ENCODE measurements around the gene CCDC85C. TPM values are rescaled to one million over a fixed set of nuclear protein-coding genes. Genes with fewer than 3 reads are reported as not detected.

CCDC85C gene
- total RNA-seq, 2 experiments from 2014 or later, result 10.0 to 10.9 TPM

GRCh38 chr14:99463974-99464373, 140.0 kb downstream of the CCDC85C start:
- Mint-ChIP-seq H3K36me3 (ENCODE audit: low read depth) (peaks cover 26% of the 10 kb centered on the region), H3K4me3 (no peak overlapping the region)

GRCh38 chr14:99462210-99462609, 141.8 kb downstream of the CCDC85C start:
- Mint-ChIP-seq H3K4me3 (no peak overlapping the region), H3K27me3 (no peaks in the 10 kb centered on the region), H3K4me1 (peaks cover 9% of the 10 kb centered on the region), H3K27ac (no peak overlapping the region), H3K9me3 (no peaks in the 10 kb centered on the region), H3K36me3 (ENCODE audit: low read depth) (peaks cover 29% of the 10 kb centered on the region)
- ChIA-PET POLR2A (no interaction called here), CTCF (no interaction called here)
- DNase-seq, result no peak

More at GRCh38 chr14:99463974-99464373, 140.0 kb downstream of the CCDC85C start:
- Mint-ChIP-seq H3K9me3 (no peaks in the 10 kb centered on the region), H3K27ac (no peak overlapping the region), H3K4me1 (peaks cover 23% of the 10 kb centered on the region), H3K27me3 (no peaks in the 10 kb centered on the region)
- ChIA-PET CTCF (interaction anchor here (0.5 kb wide), 1 partner anchor 1204 kb away, joined by 3 read pairs; no protein-coding TSS in a partner anchor), POLR2A (no interaction called here)
- DNase-seq, result no peak

DNA sequence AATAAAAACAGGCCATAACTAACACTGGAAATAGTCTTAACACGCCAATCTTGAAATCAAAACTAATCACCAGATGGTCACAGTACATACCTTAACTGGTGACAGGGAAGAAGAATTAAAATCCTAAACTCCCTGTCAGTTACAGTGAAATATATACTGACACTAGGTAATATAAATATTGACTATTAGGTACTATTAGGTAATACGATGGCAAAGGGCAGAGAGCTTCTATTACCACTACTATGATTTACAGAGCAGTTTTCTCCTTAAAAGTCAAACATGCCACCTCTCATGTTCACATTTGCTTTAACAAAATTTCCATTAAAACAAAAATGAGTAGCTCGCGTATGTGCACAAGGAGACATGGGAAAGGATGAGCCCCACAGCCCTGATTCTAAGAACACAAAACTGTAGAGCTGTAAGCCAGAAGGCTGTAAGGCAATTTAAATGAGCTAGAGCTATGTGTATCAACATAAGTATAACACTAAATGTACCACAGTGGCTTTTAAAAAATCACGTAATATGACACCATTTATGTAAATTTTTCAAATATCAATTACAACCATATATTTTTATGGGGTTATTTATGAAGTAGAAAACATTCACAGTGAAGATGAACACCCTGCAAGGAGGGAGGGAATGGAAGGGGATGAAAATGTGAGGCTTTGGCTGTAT, 142.5 kb downstream of the CCDC85C start:
- DNase-seq, result no peak
- ChIA-PET CTCF (interaction anchor here (0.7 kb wide), 1 partner anchor 114 kb away, joined by 3 read pairs; no protein-coding TSS in a partner anchor), POLR2A (no interaction called here)
- H3K27ac Mint-ChIP-seq, result peak overlapping the region; percentile 74
- H3K4me3 Mint-ChIP-seq, result no peak overlapping the region
- H3K4me1 Mint-ChIP-seq, result peaks cover 9% of the 10 kb centered on the region
- no peaks in the 10 kb centered on the region for H3K9me3 Mint-ChIP-seq
- no peaks in the 10 kb centered on the region for H3K27me3 Mint-ChIP-seq
- H3K36me3 Mint-ChIP-seq (ENCODE audit: low read depth), result peaks cover 31% of the 10 kb centered on the region

- H3K4me1 Mint-ChIP-seq, result peaks cover 9% of the 10 kb centered on the region
- H3K9me3 Mint-ChIP-seq, result no peaks in the 10 kb centered on the region
- peaks cover 31% of the 10 kb centered on the region for H3K36me3 Mint-ChIP-seq (ENCODE audit: low read depth)
- H3K27ac Mint-ChIP-seq, result no peak overlapping the region
- POLR2A ChIA-PET, result no interaction called here
- no peak overlapping the region for H3K4me3 Mint-ChIP-seq
- CTCF ChIA-PET, result interaction anchor here (0.7 kb wide), 1 partner anchor 113 kb away, joined by 3 read pairs; no protein-coding TSS in a partner anchor
- DNase-seq, result no peak
- no peaks in the 10 kb centered on the region for H3K27me3 Mint-ChIP-seq
Observed at GRCh38 chr14:99460793-99461192, 143.2 kb downstream of the CCDC85C start.

- Mint-ChIP-seq H3K36me3 (ENCODE audit: low read depth) (peaks cover 28% of the 10 kb centered on the region), H3K27me3 (no peaks in the 10 kb centered on the region), H3K4me1 (peaks cover 9% of the 10 kb centered on the region), H3K9me3 (no peaks in the 10 kb centered on the region), H3K4me3 (no peak overlapping the region), H3K27ac (no peak overlapping the region)
- CTCF ChIA-PET, result no interaction called here
- POLR2A ChIA-PET, result no interaction called here
- no peak for DNase-seq
Observed at GRCh38 chr14:99459481-99460100, 144.4 kb downstream of the CCDC85C start.

DNA sequence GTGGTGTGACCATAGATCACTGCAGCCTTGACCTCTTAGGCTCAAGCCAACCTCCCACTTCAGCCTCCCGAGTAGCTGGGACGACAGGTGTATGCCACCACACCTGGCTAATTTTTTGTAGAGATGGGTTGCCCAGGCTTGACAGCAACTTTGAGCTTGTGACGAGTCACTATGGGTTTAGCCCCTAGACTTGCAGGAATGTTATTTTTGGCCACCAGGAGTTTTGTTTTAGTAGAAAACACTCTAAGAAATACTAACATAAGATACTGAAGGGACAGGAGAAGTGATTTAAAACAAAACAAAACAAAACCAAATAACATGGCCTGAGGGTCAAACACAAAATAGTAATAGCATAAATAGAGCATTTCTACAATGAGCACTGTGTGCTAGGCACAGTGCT, 149.8 kb downstream of the CCDC85C start:
- Mint-ChIP-seq H3K27me3 (no peaks in the 10 kb centered on the region), H3K36me3 (ENCODE audit: low read depth) (peaks cover 19% of the 10 kb centered on the region), H3K4me1 (no peaks in the 10 kb centered on the region), H3K4me3 (no peak overlapping the region), H3K9me3 (no peaks in the 10 kb centered on the region), H3K27ac (no peak overlapping the region)
- CTCF ChIA-PET, result interaction anchor here (0.6 kb wide), 1 partner anchor 1007 kb away, joined by 3 read pairs; no protein-coding TSS in a partner anchor
- POLR2A ChIA-PET, result no interaction called here
- no peak for DNase-seq

GRCh38 chr14:99452968-99453367, 151.0 kb downstream of the CCDC85C start:
- Mint-ChIP-seq H3K27me3 (no peaks in the 10 kb centered on the region), H3K9me3 (no peaks in the 10 kb centered on the region), H3K36me3 (ENCODE audit: low read depth) (peaks cover 23% of the 10 kb centered on the region), H3K4me1 (peaks cover 4% of the 10 kb centered on the region), H3K27ac (no peak overlapping the region), H3K4me3 (no peak overlapping the region)
- ChIA-PET CTCF (no interaction called here), POLR2A (no interaction called here)
- no peak for DNase-seq

DNA sequence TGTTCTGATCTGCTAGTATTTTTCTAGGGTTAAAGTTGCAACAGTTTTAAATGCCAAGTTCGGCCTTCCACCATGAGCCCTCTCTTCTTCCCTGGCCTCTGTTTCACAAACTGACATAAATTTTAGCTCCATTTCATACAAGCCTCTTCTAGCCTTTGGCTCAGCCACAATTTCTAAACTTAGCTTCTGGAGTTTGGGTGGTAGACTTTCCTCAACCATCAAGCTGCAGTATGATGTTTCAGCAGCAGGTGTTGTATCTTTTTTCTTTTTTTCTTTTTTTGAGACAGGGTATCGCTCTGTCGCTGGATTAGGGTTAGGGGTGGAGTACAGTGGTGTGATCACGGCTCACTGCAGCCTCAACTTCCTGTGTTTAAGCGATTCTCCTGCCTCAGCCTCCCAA, 152.8 kb downstream of the CCDC85C start:
- no peaks in the 10 kb centered on the region for H3K9me3 Mint-ChIP-seq
- peaks cover 20% of the 10 kb centered on the region for H3K36me3 Mint-ChIP-seq (ENCODE audit: low read depth)
- CTCF ChIA-PET, result interaction anchor here (1.4 kb wide), 1 partner anchor 11 kb away, joined by 3 read pairs; no protein-coding TSS in a partner anchor
- no peak overlapping the region for H3K4me3 Mint-ChIP-seq
- POLR2A ChIA-PET, result no interaction called here
- no peak overlapping the region for H3K27ac Mint-ChIP-seq
- no peak for DNase-seq
- H3K27me3 Mint-ChIP-seq, result no peaks in the 10 kb centered on the region
- H3K4me1 Mint-ChIP-seq, result peaks cover 4% of the 10 kb centered on the region

- no peak overlapping the region for H3K27ac Mint-ChIP-seq
- POLR2A ChIA-PET, result no interaction called here
- peaks cover 20% of the 10 kb centered on the region for H3K36me3 Mint-ChIP-seq (ENCODE audit: low read depth)
Observed at GRCh38 chr14:99450266-99450665, 153.7 kb downstream of the CCDC85C start.

More at GRCh38 chr14:99450266-99450665, 153.7 kb downstream of the CCDC85C start:
- Mint-ChIP-seq H3K4me1 (peaks cover 4% of the 10 kb centered on the region), H3K27me3 (no peaks in the 10 kb centered on the region), H3K9me3 (no peaks in the 10 kb centered on the region), H3K4me3 (no peak overlapping the region)
- DNase-seq, result no peak
- CTCF ChIA-PET, result interaction anchor here (0.9 to 1.4 kb wide), 2 partner anchors 10 to 13 kb away, joined by 3 read pairs; no protein-coding TSS in a partner anchor

Other genes with a start within 250 kb of the CCDC85C start
- 10 to 100 TPM; 56.8 to 64.5 TPM for gene SETD3, start 123.3 kb downstream of the CCDC85C start, total RNA-seq
- gene CCNK, start 122.8 kb downstream of the CCDC85C start, total RNA-seq, result 10 to 100 TPM; 85.5 to 86.8 TPM
- gene HHIPL1, start 40.9 kb upstream of the CCDC85C start, total RNA-seq, result under 1 TPM in 1 of 2 experiments, not detected in 1; 0.05 TPM
- under 1 TPM; 0.12 to 0.20 TPM for gene CYP46A1, start 80.1 kb upstream of the CCDC85C start, total RNA-seq
- gene EML1, start 189.2 kb upstream of the CCDC85C start, total RNA-seq, result under 1 TPM in 1 of 2 experiments, not detected in 1; 0.12 TPM

Data from activated CD4-positive, alpha-beta T cell treated with anti-CD3 and anti-CD28 coated beads, Interleukin-2, amount 10 ng/mL, durations not matched to agents 7 days and 5 days (primary cell).